ENCODE measurements around the gene NLK.
"Not testable (repeated sequence)": the region's sequence is repeated elsewhere in the genome, so short reads cannot be mapped to it uniquely, and the experiment has no call there.

Gene NLK

GRCh38 chr17:28144019-28144418 lies 101.5 kb downstream of the NLK start:
- H3K4me3 ChIP-seq (ENCODE audit: control insufficient read depth, low read depth, low read length) = no peak overlapping the region
- no peak for TF ChIP-seq CTCF (conservative IDR thresholded peaks at IDR 0.05; ENCODE audit: control insufficient read depth, insufficient read depth, low read depth, low read length)

GRCh38 chr17:28145348-28145747 lies 102.9 kb downstream of the NLK start:
- no peak for TF ChIP-seq CTCF (conservative IDR thresholded peaks at IDR 0.05; ENCODE audit: control insufficient read depth, insufficient read depth, low read depth, low read length)

More at GRCh38 chr17:28144019-28144418, 101.5 kb downstream of the NLK start:
- DNase-seq (ENCODE audit: low read depth) = no peak

GRCh38 chr17:28147017-28147416 lies 104.5 kb downstream of the NLK start:
- no peak overlapping the region for H3K4me3 ChIP-seq (ENCODE audit: control insufficient read depth, low read depth, low read length)
- DNase-seq (ENCODE audit: low read depth) = peak; percentile 19
- no peak for TF ChIP-seq CTCF (conservative IDR thresholded peaks at IDR 0.05; ENCODE audit: control insufficient read depth, insufficient read depth, low read depth, low read length)

More at GRCh38 chr17:28145348-28145747, 102.9 kb downstream of the NLK start:
- DNase-seq (ENCODE audit: low read depth) = peak; percentile 20
- no peak overlapping the region for H3K4me3 ChIP-seq (ENCODE audit: control insufficient read depth, low read depth, low read length)

DNA sequence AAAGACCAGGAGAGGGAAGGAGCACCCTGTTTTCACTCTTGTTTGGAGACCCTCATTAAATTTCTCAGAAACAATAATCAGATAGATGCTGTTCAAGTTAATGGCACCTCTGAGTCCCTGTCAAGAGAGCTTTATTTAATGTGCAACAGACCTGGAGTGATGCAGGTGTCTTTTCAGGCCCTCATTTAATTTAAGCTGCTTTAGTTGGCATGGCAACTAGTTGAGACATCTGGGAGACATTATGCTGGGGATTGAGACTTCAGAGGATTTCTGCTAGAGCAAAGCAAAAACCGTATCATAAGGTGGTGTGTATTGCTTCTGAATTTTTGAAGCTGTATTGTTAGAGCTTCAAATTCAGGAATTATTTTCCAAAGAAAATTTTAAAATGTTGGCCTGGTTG lies 108.5 kb downstream of the NLK start:
- DNase-seq (ENCODE audit: low read depth) = no peak
- no peak overlapping the region for H3K4me3 ChIP-seq (ENCODE audit: control insufficient read depth, low read depth, low read length)
- no peak for TF ChIP-seq CTCF (conservative IDR thresholded peaks at IDR 0.05; ENCODE audit: control insufficient read depth, insufficient read depth, low read depth, low read length)

DNA sequence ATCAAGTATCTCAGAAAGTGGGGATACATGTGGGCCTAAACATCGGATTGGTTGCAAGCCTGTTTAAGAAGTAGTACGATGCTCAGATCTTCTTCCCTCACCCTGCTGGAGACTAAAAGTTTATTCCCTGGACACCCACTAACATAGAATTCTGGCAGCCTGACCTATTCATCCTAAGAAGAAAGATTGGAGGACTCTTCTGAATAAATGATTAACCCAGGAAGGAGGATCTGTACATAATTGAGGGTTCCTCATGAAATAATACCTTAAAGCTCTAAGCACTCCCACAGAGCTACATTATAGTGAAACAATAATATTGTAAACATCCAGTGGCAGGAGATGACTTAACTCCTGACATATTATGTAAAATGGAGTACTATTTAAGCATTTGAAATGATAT lies 111.7 kb downstream of the NLK start:
- H3K4me3 ChIP-seq (ENCODE audit: control insufficient read depth, low read depth, low read length) = no peak overlapping the region

GRCh38 chr17:28155405-28155804 lies 112.9 kb downstream of the NLK start:
- not testable (repeated sequence) for H3K4me3 ChIP-seq (ENCODE audit: control insufficient read depth, low read depth, low read length); DNase-seq (ENCODE audit: low read depth)

More for the DNA sequence above, 111.7 kb downstream of the NLK start:
- DNase-seq (ENCODE audit: low read depth) = no peak
- no peak for TF ChIP-seq CTCF (conservative IDR thresholded peaks at IDR 0.05; ENCODE audit: control insufficient read depth, insufficient read depth, low read depth, low read length)

- TF ChIP-seq CTCF (conservative IDR thresholded peaks at IDR 0.05; ENCODE audit: control insufficient read depth, insufficient read depth, low read depth, low read length) = no peak
Observed at GRCh38 chr17:28159004-28159403, 116.5 kb downstream of the NLK start.

More at GRCh38 chr17:28159004-28159403, 116.5 kb downstream of the NLK start:
- DNase-seq (ENCODE audit: low read depth) = no peak
- H3K4me3 ChIP-seq (ENCODE audit: control insufficient read depth, low read depth, low read length) = no peak overlapping the region

Measured in fibroblast of mammary gland (primary cell).